Measurements from ENCODE around the gene IFIH1. TPM values are rescaled to one million over a fixed set of nuclear protein-coding genes. Genes with fewer than 3 reads are reported as not detected.

The IFIH1 gene
- total and polyA plus RNA-seq, 12 donors = 3.5 to 22.1 (median 6.1) TPM

DNA sequence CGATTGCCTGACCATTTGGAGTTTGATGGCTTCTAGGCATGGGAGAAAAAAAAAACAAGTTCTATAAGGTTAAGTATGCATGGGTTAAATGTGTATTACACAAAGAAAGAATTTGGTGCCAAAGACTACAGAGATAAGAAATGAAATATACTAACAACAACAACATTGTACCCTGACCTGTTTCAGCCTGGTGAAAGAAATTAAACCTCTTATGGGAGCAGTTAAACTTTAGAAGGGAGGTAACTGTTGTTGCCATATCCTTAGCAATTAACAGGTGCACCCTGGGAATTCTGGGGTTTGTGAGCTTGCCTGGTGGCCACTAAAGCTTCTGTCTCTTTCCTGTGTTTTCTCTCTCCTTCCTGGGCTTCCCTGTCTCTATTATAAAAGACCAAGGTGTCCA lies 6.5 kb upstream of the IFIH1 start:
- DNase-seq (no peak), ATAC-seq (no peak)
- intact Hi-C loops (cut with DNase I) = no loop called here
- WGBS, 2 donors = 89 to 94% methylated on average over 1 of the region's 1 CpG
- Histone ChIP-seq H3K27me3 (no peaks in the 10 kb centered on the region), H3K27ac (no peak overlapping the region), H3K4me3 (no peak overlapping the region), H3K36me3 (no peaks in the 10 kb centered on the region), H3K9me3 (no peaks in the 10 kb centered on the region), H3K4me1 (peaks cover 0 to 24% (median 0%) of the 10 kb centered on the region in 9 donors)
- TF ChIP-seq, protein P1, sequence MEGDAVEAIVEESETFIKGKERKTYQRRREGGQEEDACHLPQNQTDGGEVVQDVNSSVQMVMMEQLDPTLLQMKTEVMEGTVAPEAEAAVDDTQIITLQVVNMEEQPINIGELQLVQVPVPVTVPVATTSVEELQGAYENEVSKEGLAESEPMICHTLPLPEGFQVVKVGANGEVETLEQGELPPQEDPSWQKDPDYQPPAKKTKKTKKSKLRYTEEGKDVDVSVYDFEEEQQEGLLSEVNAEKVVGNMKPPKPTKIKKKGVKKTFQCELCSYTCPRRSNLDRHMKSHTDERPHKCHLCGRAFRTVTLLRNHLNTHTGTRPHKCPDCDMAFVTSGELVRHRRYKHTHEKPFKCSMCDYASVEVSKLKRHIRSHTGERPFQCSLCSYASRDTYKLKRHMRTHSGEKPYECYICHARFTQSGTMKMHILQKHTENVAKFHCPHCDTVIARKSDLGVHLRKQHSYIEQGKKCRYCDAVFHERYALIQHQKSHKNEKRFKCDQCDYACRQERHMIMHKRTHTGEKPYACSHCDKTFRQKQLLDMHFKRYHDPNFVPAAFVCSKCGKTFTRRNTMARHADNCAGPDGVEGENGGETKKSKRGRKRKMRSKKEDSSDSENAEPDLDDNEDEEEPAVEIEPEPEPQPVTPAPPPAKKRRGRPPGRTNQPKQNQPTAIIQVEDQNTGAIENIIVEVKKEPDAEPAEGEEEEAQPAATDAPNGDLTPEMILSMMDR (IDR thresholded peaks at IDR 0.05) = no peak

DNA sequence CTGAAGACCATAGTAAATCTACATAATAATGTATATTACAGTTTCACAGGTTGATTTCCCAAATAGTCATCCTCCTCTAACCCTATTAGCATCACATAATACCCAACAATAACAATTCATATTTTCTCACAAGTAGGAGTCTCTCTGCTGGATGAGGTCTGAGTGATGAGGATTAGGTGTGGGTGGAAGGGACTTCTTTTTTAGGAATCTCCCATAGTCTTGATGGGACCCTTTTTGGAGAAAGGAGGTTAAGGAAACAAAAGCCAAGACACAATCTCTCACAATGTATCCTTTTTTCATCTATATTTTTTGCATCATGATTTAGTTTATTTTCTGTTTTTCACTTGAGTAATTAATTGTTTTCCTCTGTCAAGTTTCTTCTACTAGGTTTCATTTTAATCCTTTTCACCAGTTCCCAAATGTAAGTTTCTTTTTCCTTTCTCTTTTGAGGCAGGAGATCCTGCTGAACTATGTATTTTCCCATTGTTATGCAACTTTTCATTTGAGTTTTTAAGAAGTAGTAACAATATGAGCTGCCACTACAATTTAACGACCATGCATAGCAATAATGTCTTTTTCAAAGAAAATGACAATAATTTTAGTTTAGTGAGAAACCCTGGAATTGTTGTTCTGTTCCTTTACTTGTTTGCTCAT lies 2.5 kb upstream of the IFIH1 start:
- Histone ChIP-seq H3K27me3 (no peaks in the 10 kb centered on the region), H3K36me3 (no peaks in the 10 kb centered on the region), H3K27ac (peak overlapping the region in 2 of 10 donors; percentile 17 to 59), H3K4me1 (peaks cover 0 to 40% (median 11%) of the 10 kb centered on the region in 9 donors), H3K9me3 (no peaks in the 10 kb centered on the region), H3K4me3 (no peak overlapping the region)
- ATAC-seq (no peak), DNase-seq (no peak)
- TF ChIP-seq, protein P1 (IDR thresholded peaks at IDR 0.05) = no peak
- intact Hi-C loops (cut with DNase I) = no loop called here
- WGBS, 2 donors = 62 to 67% methylated on average over 1 of the region's 1 CpG

DNA sequence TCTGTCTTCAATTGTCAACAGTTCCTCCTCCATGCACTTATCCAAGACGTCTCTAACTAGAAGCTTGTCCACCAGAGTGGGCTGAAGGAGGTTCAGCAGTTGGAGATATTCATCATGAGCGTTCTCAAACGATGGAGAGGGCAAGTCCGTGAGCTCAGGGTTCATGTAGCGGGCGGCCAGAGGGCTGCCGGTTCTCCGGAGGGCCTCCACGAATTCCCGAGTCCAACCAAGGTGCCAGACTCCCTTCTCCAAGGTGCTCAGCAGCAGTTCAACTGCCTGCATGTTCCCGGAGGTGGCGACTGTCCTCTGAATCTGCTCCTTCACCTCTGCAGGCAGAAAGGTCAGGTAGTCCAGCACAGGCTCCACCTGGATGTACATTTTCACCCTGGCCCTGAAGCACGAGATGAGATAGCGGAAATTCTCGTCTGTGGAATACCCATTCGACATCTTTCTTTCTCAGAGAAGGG lies 590 bp downstream of the IFIH1 start:
- intact Hi-C loops (cut with DNase I) = no loop called here
- 22 to 36% methylated on average over 16 of the region's 16 CpGs for WGBS, 2 donors

DNA sequence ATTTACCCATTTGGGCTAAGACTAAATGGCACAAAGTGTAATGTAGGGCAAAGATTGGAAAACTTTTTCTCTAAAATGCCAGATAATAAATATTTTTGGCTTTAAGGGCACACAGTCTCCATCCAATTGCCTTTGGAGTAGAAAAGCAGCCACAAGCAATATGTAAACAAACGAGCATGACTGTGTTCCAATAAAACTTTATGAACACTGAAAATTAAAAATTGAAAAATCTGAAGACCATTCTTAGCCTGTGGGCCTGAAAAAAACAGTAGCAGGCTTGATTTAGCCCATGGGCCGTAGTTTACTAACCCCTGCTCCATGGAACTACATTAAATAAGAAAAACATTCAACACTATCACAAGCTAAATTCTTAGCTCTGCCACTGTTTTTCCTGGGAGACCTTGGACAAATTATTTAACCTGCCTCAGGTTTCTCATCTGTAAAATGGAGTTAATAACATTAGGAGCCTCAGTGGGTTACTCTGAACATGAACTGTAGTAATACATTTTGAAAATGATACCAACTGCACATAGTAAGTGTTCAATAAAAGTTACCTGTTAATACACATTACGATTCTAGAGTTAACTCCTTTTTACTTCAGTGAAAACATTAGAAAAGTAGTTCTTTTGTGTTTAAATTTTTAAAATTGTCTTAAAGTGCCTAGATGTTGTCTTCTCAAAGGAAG lies 1.3 kb downstream of the IFIH1 start:
- no peak for ATAC-seq
- 61 to 75% methylated on average over 3 of the region's 3 CpGs for WGBS, 2 donors
- no peaks in the 10 kb centered on the region for H3K36me3 ChIP-seq
- intact Hi-C loops (cut with DNase I) = no loop called here
- H3K4me1 ChIP-seq = peaks cover 0 to 55% (median 21%) of the 10 kb centered on the region in 9 donors
- H3K27ac ChIP-seq = peak overlapping the region in 9 of 10 donors; percentile 80 to 95 (median 93)
- no peak for DNase-seq
- H3K9me3 ChIP-seq = no peaks in the 10 kb centered on the region
- H3K4me3 ChIP-seq = peak overlapping the region; percentile 39 to 88 (median 81)
- TF ChIP-seq, protein P1 (IDR thresholded peaks at IDR 0.05) = no peak
- no peaks in the 10 kb centered on the region for H3K27me3 ChIP-seq

More for the DNA sequence above, 590 bp downstream of the IFIH1 start:
- H3K9me3 ChIP-seq = no peaks in the 10 kb centered on the region
- ATAC-seq (peak in 7 of 8 donors; percentile 7 to 47 (median 20)), DNase-seq (peak in 1 of 2 donors; percentile 19)
- no peaks in the 10 kb centered on the region for H3K36me3 ChIP-seq
- H3K27me3 ChIP-seq = no peaks in the 10 kb centered on the region
- TF ChIP-seq, protein P1 (IDR thresholded peaks at IDR 0.05) = no peak
- H3K27ac ChIP-seq = peak overlapping the region; percentile 75 to 95 (median 92)
- peaks cover 0 to 53% (median 21%) of the 10 kb centered on the region in 9 donors for H3K4me1 ChIP-seq
- peak overlapping the region; percentile 39 to 88 (median 81) for H3K4me3 ChIP-seq

Data from heart right ventricle (tissue), 16 donors.